Trophoblast cell (in vitro differentiated cells and primary cell): Measurements from ENCODE around the gene COL12A1.
A peak's percentile ranks its signal among the peaks of the same experiment; 100 is the strongest.

Experiments
- DNase-seq, 2 donors: peaks; one replicate each; pipeline ENCODE4 v3.0.0-alpha.2; 2016
- H2AFZ ChIP-seq: 2 replicates; pipeline ENCODE4 v1.6.1; 2013; ENCODE audit warnings: low read length, moderate library complexity, mild to moderate bottlenecking; ENCODE audit not compliant: insufficient read depth, poor library complexity
- H2AK5ac ChIP-seq: 2 replicates; pipeline ENCODE4 v1.6.1; 2013; ENCODE audit warnings: mild to moderate bottlenecking, low read length
- H2BK120ac ChIP-seq: 2 replicates; pipeline ENCODE4 v1.6.1; 2013; ENCODE audit warnings: low read length, mild to moderate bottlenecking, moderate library complexity; ENCODE audit not compliant: insufficient read depth, poor library complexity
- H2BK12ac ChIP-seq: 2 replicates; pipeline ENCODE4 v1.6.1; 2013; ENCODE audit warnings: mild to moderate bottlenecking, low read length, moderate library complexity
- H2BK5ac ChIP-seq: 2 replicates; pipeline ENCODE4 v1.6.1; 2013; ENCODE audit warnings: low read length, low read depth, moderate library complexity, mild to moderate bottlenecking; ENCODE audit not compliant: poor library complexity
- H3K14ac ChIP-seq: 2 replicates; pipeline ENCODE4 v1.6.1; 2013; ENCODE audit warnings: mild to moderate bottlenecking, low read length
- H3K18ac ChIP-seq: 2 replicates; pipeline ENCODE4 v1.6.1; 2013; ENCODE audit warnings: mild to moderate bottlenecking, low read length
- H3K23ac ChIP-seq: 2 replicates; pipeline ENCODE4 v1.6.1; 2013; ENCODE audit warnings: low read length
- H3K27ac ChIP-seq: 2 replicates; pipeline ENCODE4 v1.5.1; 2013; ENCODE audit warnings: low read depth, mild to moderate bottlenecking, inconsistent platforms, low read length, moderate library complexity
- H3K27me3 ChIP-seq: 2 replicates; pipeline ENCODE4 v1.6.1; 2013; ENCODE audit warnings: inconsistent platforms, mild to moderate bottlenecking, low read length, moderate library complexity; ENCODE audit not compliant: insufficient read depth
- H3K36me3 ChIP-seq, 2 experiments: 1 replicate in 1 of 2; 2 replicates in 1 of 2; pipeline ENCODE4 v1.6.1; 2013; ENCODE audit warnings: low read length in 2 of 2, mild to moderate bottlenecking in 2 of 2, moderate library complexity in 1 of 2; ENCODE audit not compliant: insufficient read depth in 2 of 2, control insufficient read depth in 1 of 2
- H3K4ac ChIP-seq: 2 replicates; pipeline ENCODE4 v1.6.1; 2013; ENCODE audit warnings: low read depth, mild to moderate bottlenecking, low read length, moderate library complexity
- H3K4me1 ChIP-seq, 2 experiments: 1 replicate in 1 of 2; 2 replicates in 1 of 2; pipeline ENCODE4 v1.6.1; 2013; ENCODE audit warnings: low read length in 2 of 2, mild to moderate bottlenecking in 2 of 2, moderate library complexity in 1 of 2; ENCODE audit not compliant: insufficient read depth in 2 of 2, control insufficient read depth in 1 of 2
- H3K4me2 ChIP-seq: 2 replicates; pipeline ENCODE4 v1.6.1; 2013; ENCODE audit warnings: inconsistent platforms, mild to moderate bottlenecking, low read length, moderate library complexity
- H3K4me3 ChIP-seq: 2 replicates; pipeline ENCODE4 v1.5.1; 2013; ENCODE audit warnings: mild to moderate bottlenecking, low read depth, low read length, inconsistent platforms
- H3K79me1 ChIP-seq: one replicate; pipeline ENCODE4 v1.6.1; 2013; ENCODE audit warnings: low read length
- H3K79me2 ChIP-seq: 2 replicates; pipeline ENCODE4 v1.6.1; 2013; ENCODE audit warnings: low read length, mild to moderate bottlenecking; ENCODE audit not compliant: control insufficient read depth, insufficient read depth, poor library complexity
- H3K9ac ChIP-seq: 2 replicates; pipeline ENCODE4 v1.6.1; 2013; ENCODE audit warnings: mild to moderate bottlenecking, low read length
- H3K9me3 ChIP-seq: 2 replicates; pipeline ENCODE4 v1.6.1; 2013; ENCODE audit warnings: low read depth, mild to moderate bottlenecking, control low read depth, inconsistent platforms, low read length; ENCODE audit not compliant: insufficient read depth
- H4K12ac ChIP-seq: 2 replicates; pipeline ENCODE4 v1.6.1; 2013; ENCODE audit warnings: low read depth, mild to moderate bottlenecking, low read length, moderate library complexity
- H4K8ac ChIP-seq: 2 replicates; pipeline ENCODE4 v1.6.1; 2013; ENCODE audit warnings: low read depth, mild to moderate bottlenecking, low read length, moderate library complexity
- H4K91ac ChIP-seq: one replicate; pipeline ENCODE4 v1.6.1; 2013; ENCODE audit warnings: low read depth, mild to moderate bottlenecking, low read length, moderate library complexity
- WGBS: extraction: QIAGEN DNeasy Blood & Tissue Kit; methylation state at CpG from one replicate; pipeline ENCODE4 v1.1.7; 2013; ENCODE audit warnings: missing lambda C conversion rate; ENCODE audit not compliant: insufficient read length, insufficient coverage; ENCODE audit errors: extremely low coverage; 5-methylcytosine and 5-hydroxymethylcytosine counted together

COL12A1 gene

GRCh38 chr6:75234126-75234865 is 28.4 kb upstream of the COL12A1 start:
- Histone ChIP-seq H3K79me2 (no peaks in the 10 kb centered on the region), H2AFZ (no peak overlapping the region), H3K18ac (no peak overlapping the region), H3K27ac (no peak overlapping the region), H2BK120ac (no peak overlapping the region), H3K36me3 (peaks cover 7 to 9% of the 10 kb centered on the region in 2 experiments), H3K9me3 (no peaks in the 10 kb centered on the region), H2BK12ac (no peak overlapping the region), H4K12ac (no peak overlapping the region), H2AK5ac (no peak overlapping the region), H3K4ac (no peak overlapping the region), H3K23ac (no peak overlapping the region), H3K27me3 (no peaks in the 10 kb centered on the region), H3K4me2 (no peak overlapping the region), H3K4me3 (no peak overlapping the region), H4K8ac (no peak overlapping the region), H3K9ac (no peak overlapping the region), H4K91ac (no peak overlapping the region), H2BK5ac (no peak overlapping the region), H3K79me1 (no peaks in the 10 kb centered on the region), H3K14ac (no peak overlapping the region), H3K4me1 (no peaks in the 10 kb centered on the region)
- no peak for DNase-seq
- no CpG with 5 or more reads among the region's 3 CpGs for WGBS

GRCh38 chr6:75233092-75233615 is 27.3 kb upstream of the COL12A1 start:
- Histone ChIP-seq H3K4me3 (no peak overlapping the region), H4K12ac (no peak overlapping the region), H3K27ac (no peak overlapping the region), H2AFZ (no peak overlapping the region), H3K9me3 (no peaks in the 10 kb centered on the region), H3K4me1 (no peaks in the 10 kb centered on the region), H3K36me3 (peaks cover 0 to 2% of the 10 kb centered on the region in 2 experiments), H2BK5ac (no peak overlapping the region), H3K9ac (no peak overlapping the region), H2AK5ac (no peak overlapping the region), H3K14ac (no peak overlapping the region), H3K4me2 (no peak overlapping the region), H2BK120ac (no peak overlapping the region), H3K79me2 (no peaks in the 10 kb centered on the region), H3K79me1 (no peaks in the 10 kb centered on the region), H3K27me3 (no peaks in the 10 kb centered on the region), H3K18ac (no peak overlapping the region), H4K91ac (no peak overlapping the region), H3K4ac (no peak overlapping the region), H2BK12ac (no peak overlapping the region), H4K8ac (no peak overlapping the region), H3K23ac (no peak overlapping the region)
- DNase-seq, result no peak
- no CpG with 5 or more reads among the region's 4 CpGs for WGBS

- H3K4ac ChIP-seq, result no peak overlapping the region
- H3K4me2 ChIP-seq, result no peak overlapping the region
- peak overlapping the region; percentile 23 for H3K9ac ChIP-seq
- no peak overlapping the region for H4K12ac ChIP-seq
- WGBS, result no CpG with 5 or more reads among the region's 10 CpGs
- H4K8ac ChIP-seq, result no peak overlapping the region
- no peak overlapping the region for H2BK12ac ChIP-seq
- H3K14ac ChIP-seq, result no peak overlapping the region
- no peaks in the 10 kb centered on the region for H3K27me3 ChIP-seq
- H3K4me3 ChIP-seq, result no peak overlapping the region
- H3K36me3 ChIP-seq, result no peaks in the 10 kb centered on the region
- no peak overlapping the region for H2BK5ac ChIP-seq
- H2BK120ac ChIP-seq, result no peak overlapping the region
- H4K91ac ChIP-seq, result no peak overlapping the region
- peak; percentile 16 to 77 for DNase-seq
- no peak overlapping the region for H3K27ac ChIP-seq
- no peaks in the 10 kb centered on the region for H3K79me1 ChIP-seq
- no peak overlapping the region for H2AFZ ChIP-seq
- no peak overlapping the region for H3K18ac ChIP-seq
- no peak overlapping the region for H3K23ac ChIP-seq
- H3K4me1 ChIP-seq, result no peaks in the 10 kb centered on the region
- H3K79me2 ChIP-seq, result no peaks in the 10 kb centered on the region
- H2AK5ac ChIP-seq, result no peak overlapping the region
- no peaks in the 10 kb centered on the region for H3K9me3 ChIP-seq
Observed at GRCh38 chr6:75230484-75231325, 24.9 kb upstream of the COL12A1 start.

DNA sequence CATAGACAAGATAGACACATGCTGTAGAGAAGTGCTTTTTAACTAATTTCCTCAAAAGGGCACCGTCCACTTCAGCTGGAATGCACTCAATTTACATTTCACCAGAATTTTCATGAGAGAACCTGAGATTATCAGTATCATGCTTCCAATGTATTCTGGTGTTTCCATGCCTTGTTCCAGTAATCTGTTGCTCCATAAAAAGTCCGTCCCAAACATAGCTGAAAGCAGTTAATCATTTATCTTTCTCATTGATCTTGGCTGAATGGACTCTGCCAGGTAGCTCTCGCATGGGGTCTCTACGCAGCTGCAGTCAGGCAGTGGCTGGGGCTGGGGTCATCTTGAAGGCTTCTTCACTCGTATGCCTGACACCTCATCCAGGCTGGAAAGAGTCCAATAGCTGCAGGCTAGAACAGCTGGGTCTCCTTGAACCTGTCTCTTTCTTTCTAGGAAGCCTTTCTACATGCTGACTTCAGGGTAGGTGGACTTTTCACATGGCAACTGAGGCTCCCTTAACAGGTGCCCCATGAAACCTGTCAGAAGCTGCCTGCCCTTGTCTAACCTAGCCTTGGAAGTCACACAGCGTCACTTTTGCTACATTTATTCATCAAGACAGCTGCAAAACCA is 18.6 kb upstream of the COL12A1 start:
- H3K27ac ChIP-seq, result no peak overlapping the region
- no peak overlapping the region for H3K23ac ChIP-seq
- no CpG with 5 or more reads among the region's 6 CpGs for WGBS
- no peak overlapping the region for H3K18ac ChIP-seq
- H3K9me3 ChIP-seq, result no peaks in the 10 kb centered on the region
- H4K12ac ChIP-seq, result no peak overlapping the region
- H3K9ac ChIP-seq, result no peak overlapping the region
- H3K4ac ChIP-seq, result no peak overlapping the region
- no peak overlapping the region for H3K4me3 ChIP-seq
- H4K91ac ChIP-seq, result no peak overlapping the region
- no peaks in the 10 kb centered on the region for H3K79me1 ChIP-seq
- no peak overlapping the region for H4K8ac ChIP-seq
- no peaks in the 10 kb centered on the region for H3K79me2 ChIP-seq
- H3K36me3 ChIP-seq, result no peaks in the 10 kb centered on the region
- H3K14ac ChIP-seq, result no peak overlapping the region
- H2AFZ ChIP-seq, result no peak overlapping the region
- H2BK5ac ChIP-seq, result no peak overlapping the region
- no peak overlapping the region for H2AK5ac ChIP-seq
- no peaks in the 10 kb centered on the region for H3K4me1 ChIP-seq
- H3K27me3 ChIP-seq, result no peaks in the 10 kb centered on the region
- H2BK120ac ChIP-seq, result no peak overlapping the region
- H3K4me2 ChIP-seq, result no peak overlapping the region
- no peak overlapping the region for H2BK12ac ChIP-seq
- DNase-seq, result no peak
